Neural crest cell (in vitro differentiated cells): ENCODE data around the gene C1orf122. TPM values are rescaled to one million over a fixed set of nuclear protein-coding genes. Genes with fewer than 3 reads are reported as not detected.

Experiments used
- DNase-seq: peaks from one replicate; pipeline ENCODE4 v3.0.0; 2021; ENCODE audit warnings: low read depth, mixed read lengths, low spot score
- H3K27ac Mint-ChIP-seq: one replicate; pipeline ENCODE4 v1.8.0; 2021; ENCODE audit warnings: mild to moderate bottlenecking, mixed read lengths; ENCODE audit not compliant: unreplicated experiment
- H3K27me3 Mint-ChIP-seq: 2 replicates; pipeline ENCODE4 v1.8.0; 2021; ENCODE audit warnings: low read depth, mild to moderate bottlenecking, mixed read lengths
- H3K36me3 Mint-ChIP-seq: 2 replicates; pipeline ENCODE4 v1.8.0; 2021; ENCODE audit warnings: low read depth, mild to moderate bottlenecking, mixed read lengths
- H3K4me1 Mint-ChIP-seq: 2 replicates; pipeline ENCODE4 v1.8.0; 2021; ENCODE audit warnings: mixed read lengths
- H3K4me3 Mint-ChIP-seq: one replicate; pipeline ENCODE4 v1.8.0; 2021; ENCODE audit warnings: mild to moderate bottlenecking, mixed read lengths
- H3K9me3 Mint-ChIP-seq: 2 replicates; pipeline ENCODE4 v1.8.0; 2021; ENCODE audit warnings: mixed read lengths
- CTCF ChIP-seq: fragments of 200-600 bp; sonication (generic); conservative IDR thresholded peaks from 2 replicates; pipeline ENCODE4 v1.5.0; 2021; ENCODE audit warnings: antibody characterized with exemption, mild to moderate bottlenecking
- total RNA-seq: library from RNA; stranded (reverse); gene quantifications from 2 replicates; pipeline ENCODE4 v1.2.1, GENCODE V29; 2021

Gene C1orf122
- total RNA-seq, 1 donor from 2014 or later, result 37.3 TPM

DNA sequence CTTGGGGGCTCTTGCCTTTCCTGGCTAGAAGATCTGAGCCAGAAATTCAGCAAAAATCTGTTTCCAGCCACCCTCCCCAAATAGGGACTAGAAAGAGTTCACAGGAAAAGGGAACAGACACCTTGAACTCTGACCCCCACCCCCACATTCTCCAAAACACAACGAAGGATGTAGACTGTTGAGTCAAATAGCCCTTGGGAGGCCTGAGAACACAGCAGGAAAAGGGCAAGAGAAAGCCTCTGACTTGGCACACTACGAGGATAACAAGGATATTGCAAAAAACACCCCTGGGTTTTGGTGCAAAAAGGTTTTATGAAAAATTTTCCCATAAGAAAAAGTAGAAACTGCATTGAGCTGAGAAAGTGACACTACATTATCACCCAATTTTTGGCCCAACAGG lies 2.4 kb downstream of the C1orf122 start:
- Mint-ChIP-seq H3K4me3 (peak overlapping the region; percentile 27), H3K4me1 (peaks cover 18% of the 10 kb centered on the region)

GRCh38 chr1:37811027-37811655 lies 3.6 kb downstream of the C1orf122 start:
- no peaks in the 10 kb centered on the region for H3K27me3 Mint-ChIP-seq
- H3K4me1 Mint-ChIP-seq, result peaks cover 18% of the 10 kb centered on the region
- TF ChIP-seq CTCF, result peak; percentile 86
- H3K9me3 Mint-ChIP-seq, result no peaks in the 10 kb centered on the region
- peak; percentile 74 for DNase-seq
- H3K4me3 Mint-ChIP-seq, result peak overlapping the region; percentile 90
- H3K36me3 Mint-ChIP-seq, result peaks cover 3% of the 10 kb centered on the region
- H3K27ac Mint-ChIP-seq, result no peak overlapping the region

More for the DNA sequence above, 2.4 kb downstream of the C1orf122 start:
- no peak for TF ChIP-seq CTCF
- Mint-ChIP-seq H3K9me3 (no peaks in the 10 kb centered on the region), H3K36me3 (peaks cover 3% of the 10 kb centered on the region), H3K27ac (no peak overlapping the region), H3K27me3 (no peaks in the 10 kb centered on the region)
- no peak for DNase-seq

DNA sequence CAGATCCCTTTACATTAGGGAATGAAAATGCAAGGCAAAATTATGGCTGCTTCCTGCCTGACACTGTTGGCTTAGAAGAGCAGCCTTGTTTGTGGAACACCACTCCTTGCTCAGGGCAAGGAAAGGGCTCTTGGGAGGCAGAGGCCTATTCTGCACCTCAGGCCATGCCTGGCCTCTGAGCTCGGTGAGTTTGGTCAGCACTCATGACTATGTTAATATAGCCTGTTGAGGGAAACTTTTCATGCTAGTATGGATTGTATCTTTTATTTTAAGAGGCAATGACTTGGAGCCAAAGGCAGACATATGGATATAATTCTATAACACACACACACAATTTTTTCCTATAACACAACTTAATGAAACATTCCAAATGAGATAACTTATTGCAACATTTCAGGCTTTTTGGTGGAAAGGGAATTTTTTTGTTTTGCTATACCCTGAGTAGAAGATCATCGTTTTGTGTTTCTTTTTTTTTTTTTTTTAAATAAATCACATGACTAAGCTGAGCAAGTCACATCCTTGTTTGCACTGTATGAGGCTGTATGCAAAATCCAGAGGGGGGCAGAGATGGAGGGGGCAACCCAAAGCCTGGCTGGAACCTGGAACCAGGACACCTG lies 6.0 kb downstream of the C1orf122 start:
- Mint-ChIP-seq H3K4me3 (no peak overlapping the region), H3K27me3 (no peaks in the 10 kb centered on the region), H3K27ac (no peak overlapping the region)

DNA sequence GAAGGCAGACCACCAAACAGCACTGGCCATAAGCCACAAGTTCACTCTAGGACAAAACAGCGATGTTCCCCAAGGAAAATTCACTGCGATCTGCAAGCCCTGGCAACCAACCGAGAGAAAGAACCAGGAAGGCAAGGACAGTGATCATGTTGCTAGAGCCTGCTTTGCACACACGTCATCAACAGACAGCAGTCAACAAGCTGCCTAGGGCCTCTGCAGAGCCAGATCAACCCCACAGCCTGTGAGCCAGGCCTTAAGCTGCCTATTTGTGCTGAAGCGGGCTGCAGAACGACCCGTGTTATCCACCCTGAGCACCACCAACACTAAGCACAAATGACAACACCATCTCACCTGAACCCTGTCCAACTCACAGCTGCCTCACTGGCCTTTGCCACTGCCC lies 6.7 kb downstream of the C1orf122 start:
- no peak for TF ChIP-seq CTCF
- Mint-ChIP-seq H3K27me3 (no peaks in the 10 kb centered on the region), H3K27ac (peak overlapping the region; percentile 63), H3K9me3 (no peaks in the 10 kb centered on the region), H3K36me3 (peaks cover 3% of the 10 kb centered on the region), H3K4me3 (no peak overlapping the region), H3K4me1 (peaks cover 8% of the 10 kb centered on the region)
- no peak for DNase-seq

More for the DNA sequence above, 6.0 kb downstream of the C1orf122 start:
- Mint-ChIP-seq H3K9me3 (no peaks in the 10 kb centered on the region), H3K4me1 (peaks cover 13% of the 10 kb centered on the region), H3K36me3 (peaks cover 3% of the 10 kb centered on the region)
- TF ChIP-seq CTCF, result no peak
- DNase-seq, result no peak

DNA sequence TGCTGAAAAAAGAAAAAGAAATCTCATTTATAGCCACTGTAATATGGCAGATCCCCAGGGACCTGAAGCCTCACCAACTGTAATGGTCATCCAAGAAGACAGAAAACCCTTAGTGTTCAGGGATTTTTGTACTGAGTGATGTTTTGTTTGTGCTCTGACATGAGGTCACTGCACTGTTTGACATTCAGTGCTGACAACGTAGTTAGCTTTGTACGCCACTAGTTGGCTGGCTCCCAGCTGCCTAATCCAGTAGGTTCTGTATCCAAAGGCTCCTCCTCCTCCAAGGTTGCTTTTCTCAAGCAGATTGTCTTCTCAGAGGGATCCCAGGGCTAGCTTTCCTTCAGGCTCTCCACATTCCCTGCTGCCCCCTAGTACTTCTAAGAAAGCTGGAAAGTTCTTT lies 9.9 kb downstream of the C1orf122 start:
- Mint-ChIP-seq H3K9me3 (no peaks in the 10 kb centered on the region), H3K27ac (no peak overlapping the region), H3K4me1 (no peaks in the 10 kb centered on the region), H3K4me3 (peak overlapping the region; percentile 38), H3K36me3 (peaks cover 7% of the 10 kb centered on the region), H3K27me3 (no peaks in the 10 kb centered on the region)
- no peak for DNase-seq
- no peak for TF ChIP-seq CTCF
